Measurements from ENCODE around the gene LEF1.

Gene LEF1

GRCh38 chr4:108149588-108150380 is 18.9 kb downstream of the LEF1 start:
- DNase-seq (ENCODE audit: low read depth in 3 of 3), result no peak

- no peak for DNase-seq (ENCODE audit: low read depth in 3 of 3)
Measured at GRCh38 chr4:108148316-108148715, 20.4 kb downstream of the LEF1 start.

GRCh38 chr4:108146819-108147218 is 21.9 kb downstream of the LEF1 start:
- DNase-seq (ENCODE audit: low read depth in 3 of 3), result no peak

- DNase-seq (ENCODE audit: low read depth in 3 of 3), result no peak
Measured at GRCh38 chr4:108146336-108146735, 22.4 kb downstream of the LEF1 start.

GRCh38 chr4:108144451-108144850 is 24.3 kb downstream of the LEF1 start:
- no peak for DNase-seq (ENCODE audit: low read depth in 3 of 3)

- DNase-seq (ENCODE audit: low read depth in 3 of 3), result no peak
Measured at GRCh38 chr4:108143515-108143914, 25.2 kb downstream of the LEF1 start.

- DNase-seq (ENCODE audit: low read depth in 3 of 3), result no peak
Measured at GRCh38 chr4:108142870-108143269, 25.9 kb downstream of the LEF1 start.

- no peak for DNase-seq (ENCODE audit: low read depth in 3 of 3)
Measured at GRCh38 chr4:108141213-108141950, 27.4 kb downstream of the LEF1 start.

- no peak for DNase-seq (ENCODE audit: low read depth in 3 of 3)
Measured at GRCh38 chr4:108140328-108140727, 28.4 kb downstream of the LEF1 start.

- no peak for DNase-seq (ENCODE audit: low read depth in 3 of 3)
Measured at GRCh38 chr4:108139089-108139488, 29.6 kb downstream of the LEF1 start.

- DNase-seq (ENCODE audit: low read depth in 3 of 3), result no peak
Measured at GRCh38 chr4:108135549-108136209, 33.1 kb downstream of the LEF1 start.

- no peak for DNase-seq (ENCODE audit: low read depth in 3 of 3)
Measured at GRCh38 chr4:108130955-108131354, 37.8 kb downstream of the LEF1 start.

GRCh38 chr4:108129196-108129595 is 39.5 kb downstream of the LEF1 start:
- DNase-seq (ENCODE audit: low read depth in 3 of 3), result no peak

- DNase-seq (ENCODE audit: low read depth in 3 of 3), result no peak
Measured at GRCh38 chr4:108126806-108127205, 41.9 kb downstream of the LEF1 start.

- DNase-seq (ENCODE audit: low read depth in 3 of 3), result no peak
Measured at GRCh38 chr4:108120789-108121188, 47.9 kb downstream of the LEF1 start.

GRCh38 chr4:108119199-108119800 is 49.4 kb downstream of the LEF1 start:
- DNase-seq (ENCODE audit: low read depth in 3 of 3), result no peak

GRCh38 chr4:108118505-108118904 is 50.2 kb downstream of the LEF1 start:
- no peak for DNase-seq (ENCODE audit: low read depth in 3 of 3)

- DNase-seq (ENCODE audit: low read depth in 3 of 3), result no peak
Measured at GRCh38 chr4:108117418-108118182, 51.1 kb downstream of the LEF1 start.

GRCh38 chr4:108116423-108117168 is 52.1 kb downstream of the LEF1 start:
- no peak for DNase-seq (ENCODE audit: low read depth in 3 of 3)

- no peak for DNase-seq (ENCODE audit: low read depth in 3 of 3)
Measured at GRCh38 chr4:108115168-108115526, 53.6 kb downstream of the LEF1 start.

- DNase-seq (ENCODE audit: low read depth in 3 of 3), result no peak
Measured at GRCh38 chr4:108114503-108114902, 54.2 kb downstream of the LEF1 start.
